CD4-positive, alpha-beta T cell (primary cell): Measurements from ENCODE around the gene POU3F1. TPM values are rescaled to one million over a fixed set of nuclear protein-coding genes. Genes with fewer than 3 reads are reported as not detected.

Experiments
- ATAC-seq: fragments of 200-7000 bp; cut with Tn5 transposase; one replicate; pipeline ENCODE4 v1.10.0; 2022; ENCODE audit warnings: mild to moderate bottlenecking; ENCODE audit not compliant: poor library complexity
- CTCF ChIA-PET: fragments of 350-600 bp; sonication (Branson Sonifier 250); formaldehyde crosslinking; loops from one replicate; lab custom pipeline; 2021; ENCODE audit warnings: antibody characterized with exemption, inconsistent platforms; lab: Charles Lee
- POLR2A ChIA-PET: fragments of 350-600 bp; sonication (Branson Sonifier 250); formaldehyde crosslinking; loops from one replicate; lab custom pipeline; 2021; ENCODE audit warnings: antibody characterized with exemption, inconsistent platforms; lab: Charles Lee
- DNase-seq, 14 experiments: peaks; one replicate each; pipeline ENCODE4 v3.0.0-alpha.2; 2013 to 2020; ENCODE audit warnings: mixed read lengths in 2 of 14
- H3K27ac ChIP-seq, 2 donors: one replicate each; pipeline versions ENCODE4 v1.5.1 to v1.7.0; 2013; ENCODE audit warnings: low read length in 2 of 2, low read depth in 1 of 2, mild to moderate bottlenecking in 1 of 2
- H3K27me3 ChIP-seq, 2 experiments: 1 replicate in 1 of 2; 2 replicates in 1 of 2; pipeline versions ENCODE4 v1.6.1 to v1.7.0; 2013; ENCODE audit warnings: low read length in 2 of 2, control low read depth in 1 of 2, mild to moderate bottlenecking in 1 of 2, moderate library complexity in 1 of 2; ENCODE audit not compliant: insufficient read depth in 2 of 2, control insufficient read depth in 1 of 2
- H3K36me3 ChIP-seq: one replicate; pipeline ENCODE4 v1.6.1; 2013; ENCODE audit warnings: low read length, control low read depth; ENCODE audit not compliant: insufficient read depth
- H3K4me1 ChIP-seq: one replicate; pipeline ENCODE4 v1.6.1; 2013; ENCODE audit warnings: low read length, control low read depth; ENCODE audit not compliant: insufficient read depth
- H3K4me3 ChIP-seq: one replicate; pipeline ENCODE4 v1.5.1; 2013; ENCODE audit warnings: mild to moderate bottlenecking, low read length, moderate library complexity
- H3K9me3 ChIP-seq, 2 experiments: 1 replicate in 1 of 2; 2 replicates in 1 of 2; pipeline versions ENCODE4 v1.6.1 to v1.7.0; 2013; ENCODE audit warnings: low read length in 2 of 2, mild to moderate bottlenecking in 2 of 2, control low read depth in 1 of 2, moderate library complexity in 1 of 2; ENCODE audit not compliant: control insufficient read depth in 1 of 2, insufficient read depth in 1 of 2
- H3K27ac Mint-ChIP-seq: one replicate; pipeline ENCODE4 v1.8.0; 2020; ENCODE audit warnings: mixed read lengths
- H3K27me3 Mint-ChIP-seq: one replicate; pipeline ENCODE4 v1.8.0; 2021; ENCODE audit warnings: mixed read lengths
- H3K36me3 Mint-ChIP-seq: one replicate; pipeline ENCODE4 v1.8.0; 2021; ENCODE audit warnings: low read depth, mixed read lengths
- H3K4me1 Mint-ChIP-seq: one replicate; pipeline ENCODE4 v1.8.0; 2021; ENCODE audit warnings: low read depth, mixed read lengths
- H3K4me3 Mint-ChIP-seq: one replicate; pipeline ENCODE4 v1.8.0; 2020; ENCODE audit warnings: mild to moderate bottlenecking, mixed read lengths
- H3K9me3 Mint-ChIP-seq: one replicate; pipeline ENCODE4 v1.8.0; 2020; ENCODE audit warnings: mixed read lengths
- intact Hi-C, 2 experiments: fragments of 100-400 bp; cut with DNase I in 1 of 2; cut with micrococcal nuclease in 1 of 2; formaldehyde crosslinking; loops; one replicate each; pipeline versions ENCODE4 v1.15.1 to v1.9.0; 2023 to 2025; cut with DNase I, micrococcal nuclease
- total RNA-seq, 174 experiments: library from RNA in 2 of 174; stranded (reverse) in 2 of 174; gene quantifications; one replicate each; pipeline ENCODE4 v1.2.3 and lab custom pipeline; 2021 to 2026
- TF ChIP-seq, protein P1 (sequence below): fragments of 200-600 bp; IDR thresholded peaks from one replicate; pipeline ENCODE4 v1.8.0; 2022; ENCODE audit warnings: antibody characterized with exemption, mild to moderate bottlenecking

Gene POU3F1
- total RNA-seq, 2 experiments from 2014 or later: 0.22 to 0.27 TPM

DNA sequence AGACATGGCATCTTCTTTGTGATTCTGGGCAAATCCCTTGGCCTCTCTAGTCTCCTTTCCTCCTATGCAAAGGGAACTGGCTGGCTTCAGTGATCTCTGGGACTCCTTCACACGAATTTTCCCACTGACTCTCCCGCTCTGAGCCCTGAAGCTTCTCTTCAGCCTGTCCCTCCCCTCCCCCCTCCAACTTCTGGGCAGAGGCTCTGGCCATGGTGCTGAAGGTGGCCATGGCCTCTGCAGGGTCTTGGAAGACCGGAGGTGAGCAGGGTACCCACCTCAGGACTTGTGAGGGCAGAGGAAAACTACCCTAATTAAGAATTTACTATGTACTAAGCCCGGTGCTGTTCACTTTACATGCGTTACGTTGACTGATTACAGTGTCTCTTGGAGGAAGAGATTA, 29.4 kb upstream of the POU3F1 start:
- no peaks in the 10 kb centered on the region for H3K36me3 Mint-ChIP-seq
- Histone ChIP-seq H3K9me3 (no peaks in the 10 kb centered on the region), H3K4me3 (no peak overlapping the region), H3K36me3 (no peaks in the 10 kb centered on the region), H3K4me1 (no peaks in the 10 kb centered on the region), H3K27me3 (peaks cover 0 to 10% of the 10 kb centered on the region in 2 experiments), H3K27ac (no peak overlapping the region)
- H3K27me3 Mint-ChIP-seq: peaks cover 17% of the 10 kb centered on the region
- no peak overlapping the region for H3K27ac Mint-ChIP-seq
- no peak overlapping the region for H3K4me3 Mint-ChIP-seq
- intact Hi-C loops: no loop called here
- POLR2A ChIA-PET: no interaction called here
- no peaks in the 10 kb centered on the region for H3K4me1 Mint-ChIP-seq
- DNase-seq (no peak), ATAC-seq (no peak)
- CTCF ChIA-PET: no interaction called here
- no peaks in the 10 kb centered on the region for H3K9me3 Mint-ChIP-seq
- TF ChIP-seq, protein P1, sequence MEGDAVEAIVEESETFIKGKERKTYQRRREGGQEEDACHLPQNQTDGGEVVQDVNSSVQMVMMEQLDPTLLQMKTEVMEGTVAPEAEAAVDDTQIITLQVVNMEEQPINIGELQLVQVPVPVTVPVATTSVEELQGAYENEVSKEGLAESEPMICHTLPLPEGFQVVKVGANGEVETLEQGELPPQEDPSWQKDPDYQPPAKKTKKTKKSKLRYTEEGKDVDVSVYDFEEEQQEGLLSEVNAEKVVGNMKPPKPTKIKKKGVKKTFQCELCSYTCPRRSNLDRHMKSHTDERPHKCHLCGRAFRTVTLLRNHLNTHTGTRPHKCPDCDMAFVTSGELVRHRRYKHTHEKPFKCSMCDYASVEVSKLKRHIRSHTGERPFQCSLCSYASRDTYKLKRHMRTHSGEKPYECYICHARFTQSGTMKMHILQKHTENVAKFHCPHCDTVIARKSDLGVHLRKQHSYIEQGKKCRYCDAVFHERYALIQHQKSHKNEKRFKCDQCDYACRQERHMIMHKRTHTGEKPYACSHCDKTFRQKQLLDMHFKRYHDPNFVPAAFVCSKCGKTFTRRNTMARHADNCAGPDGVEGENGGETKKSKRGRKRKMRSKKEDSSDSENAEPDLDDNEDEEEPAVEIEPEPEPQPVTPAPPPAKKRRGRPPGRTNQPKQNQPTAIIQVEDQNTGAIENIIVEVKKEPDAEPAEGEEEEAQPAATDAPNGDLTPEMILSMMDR: no peak

DNA sequence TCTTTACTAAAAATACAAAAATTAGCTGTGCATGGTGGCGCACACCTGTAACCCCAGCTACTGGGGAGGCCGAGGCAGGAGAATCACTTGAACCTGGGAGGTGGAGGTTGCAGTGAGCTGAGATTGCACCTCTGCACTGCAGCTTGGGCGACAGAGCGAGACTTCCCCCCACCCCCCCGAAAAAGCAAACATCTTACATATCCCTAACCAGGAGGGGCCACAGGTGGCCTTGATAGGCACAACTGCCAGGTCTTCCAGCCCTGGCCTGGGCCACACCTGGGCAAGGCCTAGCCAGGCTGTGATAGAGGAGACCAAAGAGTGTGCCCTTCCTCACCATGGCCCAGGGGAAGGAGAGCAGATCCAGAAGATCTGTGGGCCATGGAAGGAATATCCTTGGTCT, 28.6 kb upstream of the POU3F1 start:
- CTCF ChIA-PET: no interaction called here

DNA sequence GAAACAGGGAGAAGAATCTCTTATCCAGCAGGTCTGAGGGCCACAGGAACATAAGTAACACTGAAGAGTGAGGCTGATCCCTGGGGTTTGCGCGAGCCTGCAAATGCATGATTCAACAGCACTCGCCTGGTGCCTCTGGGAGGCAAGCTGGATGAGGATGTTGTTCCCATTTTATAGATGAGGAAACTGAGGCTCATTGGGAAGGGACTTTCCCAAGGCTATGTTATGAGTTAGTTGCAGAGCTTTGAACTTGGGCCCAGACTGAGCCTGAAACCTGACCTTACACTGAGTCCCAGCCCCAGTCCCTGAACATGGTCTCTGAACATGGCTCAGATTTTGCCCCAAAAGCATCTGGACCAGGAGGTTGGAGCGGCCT, 27.7 kb upstream of the POU3F1 start:
- no peak overlapping the region for H3K27ac ChIP-seq
- peaks cover 0 to 18% of the 10 kb centered on the region in 2 experiments for H3K27me3 ChIP-seq
- H3K4me1 Mint-ChIP-seq: no peaks in the 10 kb centered on the region
- TF ChIP-seq, protein P1: no peak
- ATAC-seq (no peak), DNase-seq (no peak)
- no peaks in the 10 kb centered on the region for H3K4me1 ChIP-seq
- H3K9me3 ChIP-seq: no peaks in the 10 kb centered on the region
- CTCF ChIA-PET: no interaction called here
- POLR2A ChIA-PET: no interaction called here
- no peaks in the 10 kb centered on the region for H3K36me3 Mint-ChIP-seq
- no peaks in the 10 kb centered on the region for H3K9me3 Mint-ChIP-seq
- H3K27me3 Mint-ChIP-seq: peaks cover 30% of the 10 kb centered on the region
- intact Hi-C loops: no loop called here
- H3K4me3 ChIP-seq: no peak overlapping the region
- H3K36me3 ChIP-seq: no peaks in the 10 kb centered on the region
- H3K4me3 Mint-ChIP-seq: no peak overlapping the region
- H3K27ac Mint-ChIP-seq: no peak overlapping the region

More for the DNA sequence above, 28.6 kb upstream of the POU3F1 start:
- POLR2A ChIA-PET: no interaction called here
- no peak overlapping the region for H3K27ac ChIP-seq
- H3K27me3 ChIP-seq: peaks cover 0 to 16% of the 10 kb centered on the region in 2 experiments
- no peak overlapping the region for H3K4me3 ChIP-seq
- H3K36me3 ChIP-seq: no peaks in the 10 kb centered on the region
- TF ChIP-seq, protein P1: no peak
- no peaks in the 10 kb centered on the region for H3K9me3 Mint-ChIP-seq
- H3K36me3 Mint-ChIP-seq: no peaks in the 10 kb centered on the region
- DNase-seq (no peak), ATAC-seq (no peak)
- peaks cover 22% of the 10 kb centered on the region for H3K27me3 Mint-ChIP-seq
- H3K27ac Mint-ChIP-seq: no peak overlapping the region
- no peak overlapping the region for H3K4me3 Mint-ChIP-seq
- H3K9me3 ChIP-seq: no peaks in the 10 kb centered on the region
- H3K4me1 Mint-ChIP-seq: no peaks in the 10 kb centered on the region
- H3K4me1 ChIP-seq: no peaks in the 10 kb centered on the region
- intact Hi-C loops: no loop called here
